ENCODE results near the gene ZGPAT.

DNA sequence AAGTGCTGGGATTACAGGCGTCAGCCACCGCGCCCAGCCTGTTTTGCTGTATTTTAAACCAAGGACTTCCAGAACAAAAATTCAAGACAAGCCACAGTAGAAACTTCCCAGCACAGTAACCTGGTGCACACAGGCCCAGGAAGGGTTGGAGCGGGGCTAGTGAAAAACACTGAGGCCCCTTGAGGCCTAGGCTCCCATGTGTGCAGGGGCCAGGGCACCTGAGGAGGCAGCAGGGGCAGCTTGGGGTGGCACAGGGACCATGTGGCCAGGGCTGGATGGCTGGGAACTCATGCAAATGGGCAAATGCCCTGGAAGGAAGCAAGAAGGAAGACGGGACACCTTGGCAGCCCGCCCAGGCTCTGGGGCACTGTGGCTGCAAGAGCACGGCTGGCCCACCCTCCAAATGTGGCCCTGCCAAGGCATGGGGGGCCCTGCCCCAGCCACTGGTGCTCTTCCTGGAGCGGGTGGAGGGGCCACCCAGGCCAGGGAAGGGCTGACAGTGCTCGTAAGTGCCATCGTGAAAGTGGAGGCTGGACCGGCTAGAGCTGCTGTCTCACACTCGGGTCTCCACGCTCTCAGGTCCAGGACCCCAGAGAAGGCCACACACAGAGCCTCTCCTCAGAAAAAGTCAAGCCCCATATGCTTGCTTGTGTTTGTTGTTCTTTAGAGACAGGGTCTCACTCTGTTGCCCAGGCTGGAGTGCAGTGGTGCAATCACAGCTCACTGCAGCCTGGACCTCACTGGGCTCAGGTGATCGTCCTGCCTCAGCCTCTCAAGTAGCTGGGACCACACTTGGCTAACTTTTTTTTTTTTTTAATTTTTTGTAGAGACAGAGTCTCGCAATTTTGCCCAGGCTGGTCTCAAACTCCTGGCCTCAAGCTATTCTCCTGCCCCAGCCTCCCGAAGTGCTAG is 42.0 kb downstream of the ZGPAT start:
- TF ChIP-seq, protein P1, sequence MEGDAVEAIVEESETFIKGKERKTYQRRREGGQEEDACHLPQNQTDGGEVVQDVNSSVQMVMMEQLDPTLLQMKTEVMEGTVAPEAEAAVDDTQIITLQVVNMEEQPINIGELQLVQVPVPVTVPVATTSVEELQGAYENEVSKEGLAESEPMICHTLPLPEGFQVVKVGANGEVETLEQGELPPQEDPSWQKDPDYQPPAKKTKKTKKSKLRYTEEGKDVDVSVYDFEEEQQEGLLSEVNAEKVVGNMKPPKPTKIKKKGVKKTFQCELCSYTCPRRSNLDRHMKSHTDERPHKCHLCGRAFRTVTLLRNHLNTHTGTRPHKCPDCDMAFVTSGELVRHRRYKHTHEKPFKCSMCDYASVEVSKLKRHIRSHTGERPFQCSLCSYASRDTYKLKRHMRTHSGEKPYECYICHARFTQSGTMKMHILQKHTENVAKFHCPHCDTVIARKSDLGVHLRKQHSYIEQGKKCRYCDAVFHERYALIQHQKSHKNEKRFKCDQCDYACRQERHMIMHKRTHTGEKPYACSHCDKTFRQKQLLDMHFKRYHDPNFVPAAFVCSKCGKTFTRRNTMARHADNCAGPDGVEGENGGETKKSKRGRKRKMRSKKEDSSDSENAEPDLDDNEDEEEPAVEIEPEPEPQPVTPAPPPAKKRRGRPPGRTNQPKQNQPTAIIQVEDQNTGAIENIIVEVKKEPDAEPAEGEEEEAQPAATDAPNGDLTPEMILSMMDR (IDR thresholded peaks at IDR 0.05) = no peak
- no peak for TF ChIP-seq POLR2A (IDR thresholded peaks at IDR 0.05)
